Heart left ventricle (tissue), 13 donors: Measurements from ENCODE around the gene NINJ2.

Source experiments
- POLR2A ChIP-seq, 2 donors: fragments of 450-650 bp; IDR thresholded peaks; one replicate each; pipeline ENCODE4 v1.6.1; 2017; ENCODE audit warnings: antibody characterized with exemption in 2 of 2, mild to moderate bottlenecking in 2 of 2, moderate library complexity in 2 of 2
- TF ChIP-seq, protein P1 (sequence below), 12 donors: fragments of 200-600 bp; sonication (generic) in 4 of 12; IDR thresholded peaks; one replicate each; pipeline versions ENCODE4 v1.5.0 to v1.8.0; 2018 to 2022; ENCODE audit warnings: antibody characterized with exemption in 12 of 12, mild to moderate bottlenecking in 5 of 12
- donor health status: ischemic (EF 13 %, LVEDD 7.1; RV severe dilation, severe dysfunction).
- donor health status: DM: no; HTN: yes; CAD: no.
- donor health status: DM: no; HTN: no; CAD: no.
- donor health status: ischemic (EF 25% LVEDD 6.9; RV normal size, moderate dysfunction).
- donor health status: ischemic (EF 25% LVEDD 5.7; RV mildly dilated, moderate dysfunction).
- donor health status: ischemic (EF 35%, LVEDD 5.7; RV mildly dilated, moderate dysfunction).
- donor health status: nonischemic (EF 11% LVEDD 7.7; RV severe dilation, severe dysfunction).
- donor health status: DM: yes; HTN: yes; CAD: no.
- donor health status: PGD.
- donor health status: ischemic (EF 29% LVEDD 5.4; RV normal size, mild dysfunction).
- donor health status: nonischemic (EF 23%, LVEDD 6.1; RV moderate dilation, normal function).

DNA sequence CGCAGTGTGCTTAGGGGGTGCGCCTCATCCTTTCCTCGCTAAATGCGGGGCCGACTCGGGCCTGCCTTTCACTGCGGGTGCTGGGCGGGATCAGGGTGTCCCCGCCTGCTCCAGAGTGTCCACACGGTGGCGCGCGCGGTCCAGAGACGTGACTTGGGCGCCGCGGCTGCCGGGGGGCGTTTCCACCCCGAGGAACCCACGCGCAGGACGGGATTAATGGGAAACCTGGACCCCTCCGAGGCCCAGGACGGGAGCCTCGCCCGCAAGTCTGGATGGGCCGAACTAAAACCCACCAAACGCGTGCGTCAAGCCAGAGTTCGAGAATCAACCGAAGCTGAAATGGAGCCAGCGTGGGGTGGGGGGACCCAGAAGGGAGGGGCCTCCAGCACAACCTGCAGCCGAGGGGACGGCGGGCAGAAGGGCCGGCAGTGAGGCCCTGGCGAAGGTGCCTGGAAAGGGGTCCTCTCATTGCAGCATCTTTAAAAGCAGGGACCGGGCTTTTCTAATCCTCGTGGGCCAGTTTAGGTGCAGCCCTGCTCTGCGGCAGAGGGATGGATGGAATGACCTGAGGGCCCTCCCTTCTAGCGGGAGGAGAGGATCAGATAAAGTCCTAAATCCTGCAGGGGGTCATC is 93.3 kb downstream of the NINJ2 start:
- TF ChIP-seq, protein P1, sequence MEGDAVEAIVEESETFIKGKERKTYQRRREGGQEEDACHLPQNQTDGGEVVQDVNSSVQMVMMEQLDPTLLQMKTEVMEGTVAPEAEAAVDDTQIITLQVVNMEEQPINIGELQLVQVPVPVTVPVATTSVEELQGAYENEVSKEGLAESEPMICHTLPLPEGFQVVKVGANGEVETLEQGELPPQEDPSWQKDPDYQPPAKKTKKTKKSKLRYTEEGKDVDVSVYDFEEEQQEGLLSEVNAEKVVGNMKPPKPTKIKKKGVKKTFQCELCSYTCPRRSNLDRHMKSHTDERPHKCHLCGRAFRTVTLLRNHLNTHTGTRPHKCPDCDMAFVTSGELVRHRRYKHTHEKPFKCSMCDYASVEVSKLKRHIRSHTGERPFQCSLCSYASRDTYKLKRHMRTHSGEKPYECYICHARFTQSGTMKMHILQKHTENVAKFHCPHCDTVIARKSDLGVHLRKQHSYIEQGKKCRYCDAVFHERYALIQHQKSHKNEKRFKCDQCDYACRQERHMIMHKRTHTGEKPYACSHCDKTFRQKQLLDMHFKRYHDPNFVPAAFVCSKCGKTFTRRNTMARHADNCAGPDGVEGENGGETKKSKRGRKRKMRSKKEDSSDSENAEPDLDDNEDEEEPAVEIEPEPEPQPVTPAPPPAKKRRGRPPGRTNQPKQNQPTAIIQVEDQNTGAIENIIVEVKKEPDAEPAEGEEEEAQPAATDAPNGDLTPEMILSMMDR (IDR thresholded peaks at IDR 0.05): peak; percentile 90 to 98 (median 96)
- no peak for TF ChIP-seq POLR2A (IDR thresholded peaks at IDR 0.05)
